Measurements from ENCODE around the gene BEX2. TPM values are rescaled to one million over a fixed set of nuclear protein-coding genes. Genes with fewer than 3 reads are reported as not detected.

BEX2 gene
- total and polyA plus RNA-seq, 9 of the 15 experiments (the other 6 are each of a cell fraction or from before 2014, with no cell fraction given) = 5.4 to 18.0 (median 8.3) TPM

DNA sequence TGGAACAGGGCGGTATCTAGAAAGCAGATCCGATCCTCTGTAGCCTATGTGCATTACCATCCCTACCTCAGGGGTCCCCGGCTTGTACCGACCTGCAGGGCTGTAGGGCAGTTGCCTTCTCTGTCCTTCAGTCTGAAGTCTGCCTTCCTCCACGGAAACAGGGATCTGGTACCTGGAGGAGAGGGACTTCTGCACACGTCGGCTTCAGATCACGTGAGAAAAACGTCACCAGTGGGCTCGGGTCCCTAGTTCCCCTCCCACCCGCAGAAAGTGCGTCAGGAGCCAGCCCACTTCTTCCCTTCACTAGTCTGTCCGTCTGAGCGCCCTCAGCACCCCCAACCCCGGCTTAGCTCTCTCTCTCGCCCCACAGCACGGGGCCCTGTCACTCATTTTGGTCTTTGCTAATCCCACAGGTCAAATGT lies 34.2 kb downstream of the BEX2 start, which contains the start of gene TCEAL5:
Gene TCEAL5 (minus strand): TSS at position 170 of the 422 bp plus-strand sequence. CDS start 2,187 bp downstream, outside the sequence.
- ATAC-seq = no peak
- CTCF ChIA-PET (ENCODE audit: low intra/inter-chr PET ratio) = no interaction called here

More for the DNA sequence above, 34.2 kb downstream of the BEX2 start, which contains the start of gene TCEAL5:
- DNase-seq (ENCODE audit: extremely low read depth in 1 of 4, low spot score in 3 of 4) = no peak
- H4K20me1 ChIP-seq (replicated peaks; ENCODE audit: control insufficient read depth, insufficient read depth, low read length) = no peaks in the 10 kb centered on the region
- no peak for FAIRE-seq
- peak within 1 kb of the TSS; percentile 4; the same call in 1 of the 2 replicates for H2AFZ ChIP-seq (ENCODE audit: low read depth, low read length)
- H3K4me2 ChIP-seq (ENCODE audit: insufficient read depth, low read length) = no peak within 1 kb of the TSS; the same call in 1 of the 2 replicates
- 3% methylated on average over 15 of the region's 17 CpGs for WGBS (ENCODE audit: insufficient coverage, low coverage, missing lambda C conversion rate)
- H3K27me3 ChIP-seq (ENCODE audit: control insufficient read depth in 2 of 2, insufficient read depth in 2 of 2, low read length in 2 of 2) = peaks cover 4 to 16% of the 10 kb centered on the region in 2 experiments; a peak in 3 of 5 replicates
- intact Hi-C loops (cut with micrococcal nuclease) = no loop called here
- H3K9me3 ChIP-seq (replicated peaks; ENCODE audit: control insufficient read depth, insufficient read depth, low read depth, low read length) = no peaks in the 10 kb centered on the region
- POLR2A ChIA-PET = no interaction called here
- no peaks in the 10 kb centered on the region for H3K9me1 ChIP-seq (ENCODE audit: control insufficient read depth, insufficient read depth, low read length)
- H3K4me3 ChIP-seq = no peak within 1 kb of the TSS
- TF ChIP-seq NFE2L1 (tag; IDR thresholded peaks at IDR 0.05; ENCODE audit: borderline replicate concordance, low read depth) (no peak), PKNOX1 (IDR thresholded peaks at IDR 0.05) (peak; percentile 72), ZNF197 (CRISPR knock-in tag; IDR thresholded peaks at IDR 0.05; ENCODE audit: low read depth) (no peak), ATF1 (CRISPR knock-in tag; IDR thresholded peaks at IDR 0.05) (no peak), ATF1 (tag; IDR thresholded peaks at IDR 0.05) (0 out of 2 replicates have a peak, but pooled peaks have one; percentile 10), SOX6 (IDR thresholded peaks at IDR 0.05) (no peak), MAFG (tag; conservative IDR thresholded peaks at IDR 0.05) (no peak), SNAPC5 (CRISPR knock-in tag; IDR thresholded peaks at IDR 0.05) (no peak), XRCC3 (IDR thresholded peaks at IDR 0.05) (no peak)
- TF ChIP-seq, protein P1, sequence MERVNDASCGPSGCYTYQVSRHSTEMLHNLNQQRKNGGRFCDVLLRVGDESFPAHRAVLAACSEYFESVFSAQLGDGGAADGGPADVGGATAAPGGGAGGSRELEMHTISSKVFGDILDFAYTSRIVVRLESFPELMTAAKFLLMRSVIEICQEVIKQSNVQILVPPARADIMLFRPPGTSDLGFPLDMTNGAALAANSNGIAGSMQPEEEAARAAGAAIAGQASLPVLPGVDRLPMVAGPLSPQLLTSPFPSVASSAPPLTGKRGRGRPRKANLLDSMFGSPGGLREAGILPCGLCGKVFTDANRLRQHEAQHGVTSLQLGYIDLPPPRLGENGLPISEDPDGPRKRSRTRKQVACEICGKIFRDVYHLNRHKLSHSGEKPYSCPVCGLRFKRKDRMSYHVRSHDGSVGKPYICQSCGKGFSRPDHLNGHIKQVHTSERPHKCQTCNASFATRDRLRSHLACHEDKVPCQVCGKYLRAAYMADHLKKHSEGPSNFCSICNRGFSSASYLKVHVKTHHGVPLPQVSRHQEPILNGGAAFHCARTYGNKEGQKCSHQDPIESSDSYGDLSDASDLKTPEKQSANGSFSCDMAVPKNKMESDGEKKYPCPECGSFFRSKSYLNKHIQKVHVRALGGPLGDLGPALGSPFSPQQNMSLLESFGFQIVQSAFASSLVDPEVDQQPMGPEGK (CRISPR knock-in tag; IDR thresholded peaks at IDR 0.05; ENCODE audit: borderline replicate concordance) = no peak
- TF ChIP-seq, protein P2, sequence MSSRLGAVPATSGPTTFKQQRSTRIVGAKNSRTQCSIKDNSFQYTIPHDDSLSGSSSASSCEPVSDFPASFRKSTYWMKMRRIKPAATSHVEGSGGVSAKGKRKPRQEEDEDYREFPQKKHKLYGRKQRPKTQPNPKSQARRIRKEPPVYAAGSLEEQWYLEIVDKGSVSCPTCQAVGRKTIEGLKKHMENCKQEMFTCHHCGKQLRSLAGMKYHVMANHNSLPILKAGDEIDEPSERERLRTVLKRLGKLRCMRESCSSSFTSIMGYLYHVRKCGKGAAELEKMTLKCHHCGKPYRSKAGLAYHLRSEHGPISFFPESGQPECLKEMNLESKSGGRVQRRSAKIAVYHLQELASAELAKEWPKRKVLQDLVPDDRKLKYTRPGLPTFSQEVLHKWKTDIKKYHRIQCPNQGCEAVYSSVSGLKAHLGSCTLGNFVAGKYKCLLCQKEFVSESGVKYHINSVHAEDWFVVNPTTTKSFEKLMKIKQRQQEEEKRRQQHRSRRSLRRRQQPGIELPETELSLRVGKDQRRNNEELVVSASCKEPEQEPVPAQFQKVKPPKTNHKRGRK (tag; IDR thresholded peaks at IDR 0.05) = no peak
- TF ChIP-seq, protein P3, sequence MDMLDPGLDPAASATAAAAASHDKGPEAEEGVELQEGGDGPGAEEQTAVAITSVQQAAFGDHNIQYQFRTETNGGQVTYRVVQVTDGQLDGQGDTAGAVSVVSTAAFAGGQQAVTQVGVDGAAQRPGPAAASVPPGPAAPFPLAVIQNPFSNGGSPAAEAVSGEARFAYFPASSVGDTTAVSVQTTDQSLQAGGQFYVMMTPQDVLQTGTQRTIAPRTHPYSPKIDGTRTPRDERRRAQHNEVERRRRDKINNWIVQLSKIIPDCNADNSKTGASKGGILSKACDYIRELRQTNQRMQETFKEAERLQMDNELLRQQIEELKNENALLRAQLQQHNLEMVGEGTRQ (CRISPR knock-in tag; IDR thresholded peaks at IDR 0.05) = 0 out of 2 replicates have a peak, but pooled peaks have one; percentile 3
- TF ChIP-seq, protein P4, sequence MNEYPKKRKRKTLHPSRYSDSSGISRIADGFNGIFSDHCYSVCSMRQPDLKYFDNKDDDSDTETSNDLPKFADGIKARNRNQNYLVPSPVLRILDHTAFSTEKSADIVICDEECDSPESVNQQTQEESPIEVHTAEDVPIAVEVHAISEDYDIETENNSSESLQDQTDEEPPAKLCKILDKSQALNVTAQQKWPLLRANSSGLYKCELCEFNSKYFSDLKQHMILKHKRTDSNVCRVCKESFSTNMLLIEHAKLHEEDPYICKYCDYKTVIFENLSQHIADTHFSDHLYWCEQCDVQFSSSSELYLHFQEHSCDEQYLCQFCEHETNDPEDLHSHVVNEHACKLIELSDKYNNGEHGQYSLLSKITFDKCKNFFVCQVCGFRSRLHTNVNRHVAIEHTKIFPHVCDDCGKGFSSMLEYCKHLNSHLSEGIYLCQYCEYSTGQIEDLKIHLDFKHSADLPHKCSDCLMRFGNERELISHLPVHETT (CRISPR knock-in tag; conservative IDR thresholded peaks at IDR 0.05 in 1 of 2, IDR thresholded peaks at IDR 0.05 in 1 of 2) = no peak
- TF ChIP-seq, protein P5, sequence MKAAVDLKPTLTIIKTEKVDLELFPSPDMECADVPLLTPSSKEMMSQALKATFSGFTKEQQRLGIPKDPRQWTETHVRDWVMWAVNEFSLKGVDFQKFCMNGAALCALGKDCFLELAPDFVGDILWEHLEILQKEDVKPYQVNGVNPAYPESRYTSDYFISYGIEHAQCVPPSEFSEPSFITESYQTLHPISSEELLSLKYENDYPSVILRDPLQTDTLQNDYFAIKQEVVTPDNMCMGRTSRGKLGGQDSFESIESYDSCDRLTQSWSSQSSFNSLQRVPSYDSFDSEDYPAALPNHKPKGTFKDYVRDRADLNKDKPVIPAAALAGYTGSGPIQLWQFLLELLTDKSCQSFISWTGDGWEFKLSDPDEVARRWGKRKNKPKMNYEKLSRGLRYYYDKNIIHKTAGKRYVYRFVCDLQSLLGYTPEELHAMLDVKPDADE (conservative IDR thresholded peaks at IDR 0.05; ENCODE audit: control insufficient read depth, low read depth, low read length) = no peak
- H3K9ac ChIP-seq (ENCODE audit: insufficient read depth in 1 of 2, low read depth in 2 of 2, low read length in 2 of 2) = no peak within 1 kb of the TSS
- no peaks in the 10 kb centered on the region for H3K36me3 ChIP-seq (ENCODE audit: control insufficient read depth, insufficient read depth, low read length)
- H3K4me1 ChIP-seq (replicated peaks in 1 of 2; ENCODE audit: control insufficient read depth in 2 of 2, insufficient read depth in 2 of 2, low read length in 2 of 2) = no peaks in the 10 kb centered on the region; a peak in 1 of 5 replicates
- no TSS peak for BruUV-seq (replicated peaks)
- H3K27ac ChIP-seq (ENCODE audit: extremely low read depth, low read depth, low read length) = no peak within 1 kb of the TSS
- in situ Hi-C loops (cut with MboI) = no loop called here
- H3K79me2 ChIP-seq (ENCODE audit: control insufficient read depth, insufficient read depth, low read length) = no peaks in the 10 kb centered on the region
